ENCODE results near the gene SPRR4. TPM values are rescaled to one million over a fixed set of nuclear protein-coding genes. Genes with fewer than 3 reads are reported as not detected.

SPRR4 gene
- total RNA-seq, 1 experiment from 2014 or later: not detected

GRCh38 chr1:152977614-152978013 is 7.2 kb downstream of the SPRR4 start:
- Histone ChIP-seq H3K27ac (no peak overlapping the region), H3K4me3 (no peak overlapping the region), H3K36me3 (no peaks in the 10 kb centered on the region), H3K4me1 (replicated peaks) (no peaks in the 10 kb centered on the region), H3K9me3 (replicated peaks) (no peaks in the 10 kb centered on the region), H3K27me3 (replicated peaks) (peaks cover 6% of the 10 kb centered on the region)
- no peak for DNase-seq (ENCODE audit: low read depth in 1 of 2, low spot score in 2 of 2)

GRCh38 chr1:152980676-152981075 is 10.2 kb downstream of the SPRR4 start:
- Histone ChIP-seq H3K4me3 (no peak overlapping the region), H3K4me1 (replicated peaks) (no peaks in the 10 kb centered on the region), H3K36me3 (no peaks in the 10 kb centered on the region), H3K9me3 (replicated peaks) (no peaks in the 10 kb centered on the region), H3K27ac (no peak overlapping the region), H3K27me3 (replicated peaks) (peaks cover 6% of the 10 kb centered on the region)
- DNase-seq (ENCODE audit: low read depth in 1 of 2, low spot score in 2 of 2): no peak

GRCh38 chr1:152981146-152981871 is 10.9 kb downstream of the SPRR4 start:
- H3K4me1 ChIP-seq (replicated peaks): no peaks in the 10 kb centered on the region
- H3K27me3 ChIP-seq (replicated peaks): peaks cover 6% of the 10 kb centered on the region
- no peak overlapping the region for H3K4me3 ChIP-seq
- no peak for DNase-seq (ENCODE audit: low read depth in 1 of 2, low spot score in 2 of 2)
- no peaks in the 10 kb centered on the region for H3K36me3 ChIP-seq
- no peak overlapping the region for H3K27ac ChIP-seq
- no peaks in the 10 kb centered on the region for H3K9me3 ChIP-seq (replicated peaks)

- no peaks in the 10 kb centered on the region for H3K9me3 ChIP-seq (replicated peaks)
- DNase-seq (ENCODE audit: low read depth in 1 of 2, low spot score in 2 of 2): no peak
- H3K4me1 ChIP-seq (replicated peaks): no peaks in the 10 kb centered on the region
- no peak overlapping the region for H3K4me3 ChIP-seq
- no peak overlapping the region for H3K27ac ChIP-seq
- H3K27me3 ChIP-seq (replicated peaks): peaks cover 6% of the 10 kb centered on the region
- no peaks in the 10 kb centered on the region for H3K36me3 ChIP-seq
Measured at GRCh38 chr1:152982076-152982475, 11.6 kb downstream of the SPRR4 start.

- no peak for DNase-seq (ENCODE audit: low read depth in 1 of 2, low spot score in 2 of 2)
- Histone ChIP-seq H3K9me3 (replicated peaks) (no peaks in the 10 kb centered on the region), H3K4me1 (replicated peaks) (no peaks in the 10 kb centered on the region), H3K27ac (no peak overlapping the region), H3K36me3 (no peaks in the 10 kb centered on the region), H3K27me3 (replicated peaks) (peaks cover 4% of the 10 kb centered on the region), H3K4me3 (no peak overlapping the region)
Measured at GRCh38 chr1:152983234-152983633, 12.8 kb downstream of the SPRR4 start.

GRCh38 chr1:152983743-152984142 is 13.3 kb downstream of the SPRR4 start, which contains the start of gene SPRR1A:
SPRR1A (plus strand) TSS chr1:152984081; CDS start chr1:152985231, 1,150 bp downstream.
- Histone ChIP-seq H3K4me1 (replicated peaks) (no peaks in the 10 kb centered on the region), H3K4me3 (no peak within 1 kb of the TSS), H3K27ac (no peak within 1 kb of the TSS), H3K27me3 (replicated peaks) (no peaks in the 10 kb centered on the region), H3K36me3 (no peaks in the 10 kb centered on the region), H3K9me3 (replicated peaks) (no peaks in the 10 kb centered on the region)
- DNase-seq (ENCODE audit: low read depth in 1 of 2, low spot score in 2 of 2): no peak

- H3K9me3 ChIP-seq (replicated peaks): no peaks in the 10 kb centered on the region
- no peaks in the 10 kb centered on the region for H3K4me1 ChIP-seq (replicated peaks)
- no peak overlapping the region for H3K27ac ChIP-seq
- DNase-seq (ENCODE audit: low read depth in 1 of 2, low spot score in 2 of 2): no peak
- H3K4me3 ChIP-seq: no peak overlapping the region
- H3K36me3 ChIP-seq: no peaks in the 10 kb centered on the region
- 0 out of 2 replicates have a peak, but pooled peaks cover 1% of the 10 kb centered on the region for H3K27me3 ChIP-seq (replicated peaks)
Measured at GRCh38 chr1:152986578-152986977, 16.1 kb downstream of the SPRR4 start.

GRCh38 chr1:152993186-152993585 is 22.7 kb downstream of the SPRR4 start:
- DNase-seq (ENCODE audit: low read depth in 1 of 2, low spot score in 2 of 2): no peak
- H3K27me3 ChIP-seq (replicated peaks): peaks cover 3% of the 10 kb centered on the region; the same call in 1 of the 2 replicates

GRCh38 chr1:152995842-152996241 is 25.4 kb downstream of the SPRR4 start:
- DNase-seq (ENCODE audit: low read depth in 1 of 2, low spot score in 2 of 2): no peak
- no peaks in the 10 kb centered on the region for H3K36me3 ChIP-seq
- H3K27me3 ChIP-seq (replicated peaks): peaks cover 3% of the 10 kb centered on the region; the same call in 1 of the 2 replicates
- no peaks in the 10 kb centered on the region for H3K9me3 ChIP-seq (replicated peaks)
- H3K4me1 ChIP-seq (replicated peaks): no peaks in the 10 kb centered on the region
- no peak overlapping the region for H3K27ac ChIP-seq
- no peak overlapping the region for H3K4me3 ChIP-seq

More at GRCh38 chr1:152993186-152993585, 22.7 kb downstream of the SPRR4 start:
- Histone ChIP-seq H3K4me1 (replicated peaks) (no peaks in the 10 kb centered on the region), H3K4me3 (no peak overlapping the region), H3K9me3 (replicated peaks) (no peaks in the 10 kb centered on the region), H3K27ac (no peak overlapping the region), H3K36me3 (no peaks in the 10 kb centered on the region)

- Histone ChIP-seq H3K27me3 (replicated peaks) (no peaks in the 10 kb centered on the region; the same call in 1 of the 2 replicates), H3K9me3 (replicated peaks) (no peaks in the 10 kb centered on the region), H3K4me3 (no peak overlapping the region), H3K36me3 (no peaks in the 10 kb centered on the region), H3K27ac (no peak overlapping the region), H3K4me1 (replicated peaks) (no peaks in the 10 kb centered on the region)
- no peak for DNase-seq (ENCODE audit: low read depth in 1 of 2, low spot score in 2 of 2)
Measured at GRCh38 chr1:152996633-152997400, 26.4 kb downstream of the SPRR4 start.

GRCh38 chr1:152997901-152998300 is 27.5 kb downstream of the SPRR4 start:
- Histone ChIP-seq H3K36me3 (no peaks in the 10 kb centered on the region), H3K9me3 (replicated peaks) (no peaks in the 10 kb centered on the region)

GRCh38 chr1:152998476-152998875 is 28.0 kb downstream of the SPRR4 start:
- DNase-seq (ENCODE audit: low read depth in 1 of 2, low spot score in 2 of 2): no peak
- Histone ChIP-seq H3K4me3 (no peak overlapping the region), H3K27ac (no peak overlapping the region), H3K27me3 (replicated peaks) (no peaks in the 10 kb centered on the region; the same call in 1 of the 2 replicates), H3K36me3 (no peaks in the 10 kb centered on the region), H3K9me3 (replicated peaks) (no peaks in the 10 kb centered on the region), H3K4me1 (replicated peaks) (no peaks in the 10 kb centered on the region)

More at GRCh38 chr1:152997901-152998300, 27.5 kb downstream of the SPRR4 start:
- Histone ChIP-seq H3K27me3 (replicated peaks) (no peaks in the 10 kb centered on the region; the same call in 1 of the 2 replicates), H3K4me1 (replicated peaks) (no peaks in the 10 kb centered on the region), H3K4me3 (no peak overlapping the region), H3K27ac (no peak overlapping the region)
- DNase-seq (ENCODE audit: low read depth in 1 of 2, low spot score in 2 of 2): no peak

- no peaks in the 10 kb centered on the region for H3K9me3 ChIP-seq (replicated peaks)
- no peak overlapping the region for H3K4me3 ChIP-seq
- no peak overlapping the region for H3K27ac ChIP-seq
- H3K27me3 ChIP-seq (replicated peaks): no peaks in the 10 kb centered on the region; the same call in 1 of the 2 replicates
- H3K36me3 ChIP-seq: no peaks in the 10 kb centered on the region
- no peak for DNase-seq (ENCODE audit: low read depth in 1 of 2, low spot score in 2 of 2)
- no peaks in the 10 kb centered on the region for H3K4me1 ChIP-seq (replicated peaks)
Measured at GRCh38 chr1:152999818-153000217, 29.4 kb downstream of the SPRR4 start.

GRCh38 chr1:153000294-153000693 is 29.8 kb downstream of the SPRR4 start:
- Histone ChIP-seq H3K4me3 (no peak overlapping the region), H3K27ac (no peak overlapping the region), H3K27me3 (replicated peaks) (no peaks in the 10 kb centered on the region; the same call in 1 of the 2 replicates), H3K36me3 (no peaks in the 10 kb centered on the region), H3K9me3 (replicated peaks) (no peaks in the 10 kb centered on the region), H3K4me1 (replicated peaks) (no peaks in the 10 kb centered on the region)
- no peak for DNase-seq (ENCODE audit: low read depth in 1 of 2, low spot score in 2 of 2)
